Thyroid gland (tissue), 4 donors: Measurements from ENCODE around the gene CYP20A1. TPM values are rescaled to one million over a fixed set of nuclear protein-coding genes. Genes with fewer than 3 reads are reported as not detected.
"Not testable (repeated sequence)": the region's sequence is repeated elsewhere in the genome, so short reads cannot be mapped to it uniquely, and the experiment has no call there.

Source experiments
- DNase-seq, 2 donors: peaks; one replicate each; pipeline ENCODE4 v3.0.0-alpha.2; 2019
- H3K27ac ChIP-seq, 3 donors: fragments of 200-600 bp; sonication (generic); 1 replicate in 2 of 3; 2 replicates in 1 of 3; pipeline ENCODE4 v1.5.1; 2016 to 2019; ENCODE audit warnings: mild to moderate bottlenecking in 1 of 3, moderate library complexity in 1 of 3
- H3K27me3 ChIP-seq: fragments of 200-600 bp; sonication (generic); one replicate; pipeline ENCODE4 v1.5.1; 2019
- H3K36me3 ChIP-seq, 2 donors: fragments of 200-600 bp; sonication (generic); one replicate each; pipeline ENCODE4 v1.5.1; 2016 to 2019
- H3K4me1 ChIP-seq, 2 donors: fragments of 200-600 bp; sonication (generic); one replicate each; pipeline ENCODE4 v1.5.1; 2017 to 2019
- H3K4me3 ChIP-seq, 3 donors: fragments of 200-600 bp; sonication (generic); replicated peaks in 1 of 3; 1 replicate in 2 of 3; 2 replicates in 1 of 3; pipeline ENCODE4 v1.5.1; 2016; ENCODE audit warnings: mild to moderate bottlenecking in 1 of 3
- H3K9me3 ChIP-seq: fragments of 200-600 bp; sonication (generic); one replicate; pipeline ENCODE4 v1.5.1; 2017
- CTCF ChIP-seq, 6 experiments: fragments of 200-600 bp in 3 of 6; fragments of 450-650 bp in 3 of 6; sonication (generic) in 3 of 6; IDR thresholded peaks; one replicate each; pipeline ENCODE4 v1.5.1; 2016 to 2019; ENCODE audit warnings: antibody characterized with exemption in 6 of 6, mild to moderate bottlenecking in 2 of 6, inconsistent platforms in 1 of 6, moderate library complexity in 1 of 6
- POLR2A ChIP-seq, 2 donors: fragments of 450-650 bp; IDR thresholded peaks; one replicate each; pipeline ENCODE4 v1.6.1; 2017; ENCODE audit warnings: antibody characterized with exemption in 2 of 2, mild to moderate bottlenecking in 2 of 2, moderate library complexity in 1 of 2
- WGBS, 2 donors: methylation state at CpG; one replicate each; pipeline ENCODE4 v1.1.5; 2017; 5-methylcytosine and 5-hydroxymethylcytosine counted together
- intact Hi-C: fragments of 100-400 bp; cut with DNase I; formaldehyde crosslinking; loops from one replicate; pipeline ENCODE4 v1.15.1; 2023
- total RNA-seq, 4 donors: library from RNA; depleted of rRNA; stranded (reverse); fragments of >200 nt; gene quantifications; one replicate each; pipeline ENCODE4 v1.2.3, GENCODE V29; 2016

Gene CYP20A1
- total RNA-seq, 4 donors from 2014 or later, result 41.4 to 59.5 (median 48.2) TPM

DNA sequence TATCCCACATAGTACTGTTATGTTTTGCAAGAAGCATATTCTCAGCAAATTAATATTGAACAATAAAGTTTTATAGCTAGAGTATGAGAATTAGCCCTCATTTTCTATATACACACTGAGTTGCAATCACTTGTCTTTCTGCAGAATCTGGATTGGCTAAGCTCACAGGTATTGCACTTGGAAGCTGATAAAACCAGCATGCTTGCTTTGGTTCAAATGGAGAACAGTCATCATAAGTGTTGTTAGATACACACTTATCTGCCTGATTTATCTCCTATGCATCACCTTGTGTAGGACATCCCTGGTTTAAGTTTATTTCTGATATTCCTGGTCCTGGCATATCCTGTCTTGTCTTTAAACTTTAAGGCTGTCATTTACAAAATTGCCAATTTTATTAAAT is 38.0 kb upstream of the CYP20A1 start:
- TF ChIP-seq CTCF (IDR thresholded peaks at IDR 0.05) (no peak), POLR2A (IDR thresholded peaks at IDR 0.05) (no peak)
- H3K27ac ChIP-seq, result no peak overlapping the region
- intact Hi-C loops, result no loop called here
- no peaks in the 10 kb centered on the region for H3K4me1 ChIP-seq
- H3K9me3 ChIP-seq, result no peaks in the 10 kb centered on the region
- no peak overlapping the region for H3K4me3 ChIP-seq
- no peaks in the 10 kb centered on the region for H3K27me3 ChIP-seq
- DNase-seq, result no peak
- H3K36me3 ChIP-seq, result peaks cover 0 to 19% of the 10 kb centered on the region in 2 donors

- no peak overlapping the region for H3K27ac ChIP-seq
- no peaks in the 10 kb centered on the region for H3K9me3 ChIP-seq
- peaks cover 0 to 19% of the 10 kb centered on the region in 2 donors for H3K36me3 ChIP-seq
- H3K4me1 ChIP-seq, result no peaks in the 10 kb centered on the region
- DNase-seq, result no peak
- TF ChIP-seq CTCF (IDR thresholded peaks at IDR 0.05) (no peak), POLR2A (IDR thresholded peaks at IDR 0.05) (no peak)
- 92 to 95% methylated on average over 5 of the region's 5 CpGs for WGBS, 2 donors
- no peak overlapping the region for H3K4me3 ChIP-seq
- no peaks in the 10 kb centered on the region for H3K27me3 ChIP-seq
- intact Hi-C loops, result no loop called here
These were observed 37.4 kb upstream of the CYP20A1 start for GRCh38 chr2:203201426-203201825.

- intact Hi-C loops, result no loop called here
- Histone ChIP-seq H3K4me3 (no peak overlapping the region), H3K4me1 (no peaks in the 10 kb centered on the region), H3K9me3 (no peaks in the 10 kb centered on the region), H3K36me3 (peaks cover 6% of the 10 kb centered on the region in 2 donors), H3K27me3 (no peaks in the 10 kb centered on the region), H3K27ac (no peak overlapping the region)
- 93 to 94% methylated on average over 1 of the region's 1 CpG for WGBS, 2 donors
- no peak for DNase-seq
- TF ChIP-seq CTCF (IDR thresholded peaks at IDR 0.05) (no peak), POLR2A (IDR thresholded peaks at IDR 0.05) (no peak)
These were observed 29.3 kb upstream of the CYP20A1 start for GRCh38 chr2:203209538-203209937.

DNA sequence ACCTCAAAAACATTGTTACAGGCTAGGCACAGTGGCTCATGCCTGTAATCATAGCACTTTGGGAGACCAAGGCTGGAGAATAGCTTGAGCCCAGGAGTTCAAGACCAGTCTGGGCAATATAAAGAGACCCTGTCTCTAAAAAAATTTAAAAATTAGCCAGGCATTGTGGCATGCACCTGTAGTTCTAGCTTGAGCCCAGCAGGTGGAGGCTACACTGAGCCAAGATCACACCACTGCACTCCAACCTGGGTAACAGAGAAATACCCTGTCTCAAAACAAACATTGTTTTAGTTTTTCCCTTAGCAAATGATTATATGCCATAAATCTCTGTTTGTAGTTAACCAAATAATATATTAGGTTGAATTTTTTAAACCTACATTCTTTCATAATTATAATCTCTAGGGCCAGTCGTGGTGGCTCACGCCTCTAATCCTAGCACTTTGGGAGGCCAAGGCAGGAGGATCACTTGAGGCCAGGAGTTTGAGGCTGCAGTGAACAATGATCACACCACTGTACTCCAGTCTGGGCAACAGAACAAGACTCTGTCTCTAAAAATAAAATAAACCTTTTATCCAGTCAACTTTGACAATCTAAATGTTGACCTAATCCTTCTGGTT is 13.3 kb upstream of the CYP20A1 start:
- no peaks in the 10 kb centered on the region for H3K9me3 ChIP-seq
- intact Hi-C loops, result loop anchor here (10.0 kb wide), 1 partner anchor 589 kb away; no protein-coding TSS in a partner anchor
- 97% methylated on average over 2 of the region's 2 CpGs for WGBS, 2 donors

DNA sequence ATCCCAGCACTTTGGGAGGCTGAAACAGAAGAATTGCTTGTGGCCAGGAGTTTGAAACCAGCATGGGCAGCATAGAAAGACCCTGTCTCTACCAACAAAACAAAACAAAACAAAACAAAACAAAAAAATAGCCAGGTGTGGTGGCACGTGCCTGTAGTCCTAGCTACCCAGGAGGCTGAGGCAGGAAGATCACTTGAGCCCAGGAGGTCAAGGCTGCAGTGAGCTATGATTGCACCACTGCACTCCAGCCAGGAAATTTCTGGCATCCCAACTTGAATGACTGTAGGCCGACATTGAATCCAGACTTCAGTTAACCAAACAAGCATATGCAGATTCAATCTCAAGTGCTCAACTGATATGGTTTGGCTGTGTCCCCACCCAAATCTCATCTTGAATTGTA is 9.1 kb upstream of the CYP20A1 start:
- H3K27me3 ChIP-seq, DNase-seq, H3K9me3 ChIP-seq, H3K4me3 ChIP-seq, H3K36me3 ChIP-seq, H3K4me1 ChIP-seq, H3K27ac ChIP-seq: not testable (repeated sequence)
- intact Hi-C loops, result loop anchor here (10.0 kb wide), 2 partner anchors 425 to 585 kb away; no protein-coding TSS in a partner anchor
- 71 to 80% methylated on average over 2 of the region's 2 CpGs for whole genome bisulfite sequencing, 2 donors

More for the DNA sequence above, 13.3 kb upstream of the CYP20A1 start:
- H3K27me3 ChIP-seq, result no peaks in the 10 kb centered on the region
- no peak overlapping the region for H3K4me3 ChIP-seq
- TF ChIP-seq POLR2A (IDR thresholded peaks at IDR 0.05) (no peak), CTCF (IDR thresholded peaks at IDR 0.05) (peak; percentile 42 to 84 (median 50))
- no peaks in the 10 kb centered on the region for H3K36me3 ChIP-seq
- H3K27ac ChIP-seq, result no peak overlapping the region
- no peaks in the 10 kb centered on the region for H3K4me1 ChIP-seq
- DNase-seq, result peak; percentile 13 to 28
